Measurements from ENCODE around the gene CLDN3. TPM values are rescaled to one million over a fixed set of nuclear protein-coding genes. Genes with fewer than 3 reads are reported as not detected.

The CLDN3 gene
- total RNA-seq, 4 donors from 2014 or later = 672 to 1,662 (median 1,512) TPM

- no peaks in the 10 kb centered on the region for H3K36me3 ChIP-seq
- in situ Hi-C loops (cut with MboI; ENCODE audit: low pct_ligation_motif_present in 1 of 4, low pct_unique_long_range_greater_than_20kb in 1 of 4, low sequenced_read_pairs in 3 of 4) = no loop called here
- no peak overlapping the region for H3K4me3 ChIP-seq
- no peaks in the 10 kb centered on the region for H3K9me3 ChIP-seq
- H3K27me3 ChIP-seq = peaks cover 23% of the 10 kb centered on the region
- TF ChIP-seq CTCF (IDR thresholded peaks at IDR 0.05) (no peak), POLR2AphosphoS5 (IDR thresholded peaks at IDR 0.05) (no peak), POLR2A (IDR thresholded peaks at IDR 0.05) (no peak), EP300 (IDR thresholded peaks at IDR 0.05; ENCODE audit: low read depth) (no peak)
- DNase-seq = no peak
- intact Hi-C loops (cut with DNase I; ENCODE audit: low total_unique reads) = no loop called here
- peaks cover 0 to 44% (median 31%) of the 10 kb centered on the region in 4 donors for H3K4me1 ChIP-seq
- H3K27ac ChIP-seq = peak overlapping the region; percentile 87 to 91 (median 88)
- WGBS, 2 donors (ENCODE audit: low coverage in 1 of 2) = 13 to 32% methylated on average over 1 of the region's 1 CpG
Measured at GRCh38 chr7:73774923-73775322, 4.9 kb upstream of the CLDN3 start.

- peak; percentile 90 for DNase-seq
- WGBS, 2 donors (ENCODE audit: low coverage in 1 of 2) = 58% methylated on average over 6 of the region's 6 CpGs; no CpG with 5 or more reads in 1 of the 2 donors
- in situ Hi-C loops (cut with MboI; ENCODE audit: low pct_ligation_motif_present in 1 of 4, low pct_unique_long_range_greater_than_20kb in 1 of 4, low sequenced_read_pairs in 3 of 4) (no loop called here), intact Hi-C loops (cut with DNase I; ENCODE audit: low total_unique reads) (no loop called here)
- Histone ChIP-seq H3K9me3 (no peaks in the 10 kb centered on the region), H3K27ac (peak overlapping the region; percentile 87 to 91 (median 88)), H3K4me3 (no peak overlapping the region), H3K27me3 (peaks cover 33% of the 10 kb centered on the region), H3K4me1 (peaks cover 0 to 39% (median 32%) of the 10 kb centered on the region in 4 donors), H3K36me3 (no peaks in the 10 kb centered on the region)
- TF ChIP-seq EP300 (IDR thresholded peaks at IDR 0.05; ENCODE audit: low read depth) (peak; percentile 40), CTCF (IDR thresholded peaks at IDR 0.05) (no peak), POLR2AphosphoS5 (IDR thresholded peaks at IDR 0.05) (peak; percentile 35 to 81 (median 68)), POLR2A (IDR thresholded peaks at IDR 0.05) (peak; percentile 68)
Measured at GRCh38 chr7:73773700-73774517, 3.8 kb upstream of the CLDN3 start.

- H3K36me3 ChIP-seq = peaks cover 0 to 3% (median 0%) of the 10 kb centered on the region in 4 donors
- 60% methylated on average over 12 to 17 of the region's 17 CpGs for WGBS, 2 donors (ENCODE audit: low coverage in 1 of 2)
- H3K27me3 ChIP-seq = peaks cover 41% of the 10 kb centered on the region
- H3K4me1 ChIP-seq = peaks cover 0 to 37% (median 35%) of the 10 kb centered on the region in 4 donors
- TF ChIP-seq POLR2AphosphoS5 (IDR thresholded peaks at IDR 0.05) (no peak), CTCF (IDR thresholded peaks at IDR 0.05) (no peak), POLR2A (IDR thresholded peaks at IDR 0.05) (no peak), EP300 (IDR thresholded peaks at IDR 0.05; ENCODE audit: low read depth) (no peak)
- H3K9me3 ChIP-seq = no peaks in the 10 kb centered on the region
- peak overlapping the region in 3 of 4 donors; percentile 54 to 58 (median 57) for H3K4me3 ChIP-seq
- intact Hi-C loops (cut with DNase I; ENCODE audit: low total_unique reads) = no loop called here
- H3K27ac ChIP-seq = peak overlapping the region; percentile 87 to 91 (median 88)
- DNase-seq = no peak
- in situ Hi-C loops (cut with MboI; ENCODE audit: low pct_ligation_motif_present in 1 of 4, low pct_unique_long_range_greater_than_20kb in 1 of 4, low sequenced_read_pairs in 3 of 4) = no loop called here
Measured at GRCh38 chr7:73770860-73771670, 995 bp upstream of the CLDN3 start.

- no peak for TF ChIP-seq EP300 (IDR thresholded peaks at IDR 0.05; ENCODE audit: low read depth)
- TF ChIP-seq CTCF (IDR thresholded peaks at IDR 0.05) = peak in 1 of 5 experiments; percentile 29
- peak in 2 of 3 donors; percentile 5 to 40 for TF ChIP-seq POLR2AphosphoS5 (IDR thresholded peaks at IDR 0.05)
- TF ChIP-seq POLR2A (IDR thresholded peaks at IDR 0.05) = no peak
- peak overlapping the region; percentile 24 to 58 (median 56) for H3K4me3 ChIP-seq
- no peak for DNase-seq
- peak overlapping the region; percentile 87 to 91 (median 88) for H3K27ac ChIP-seq
- H3K36me3 ChIP-seq = peaks cover 0 to 3% (median 0%) of the 10 kb centered on the region in 4 donors
- WGBS, 2 donors (ENCODE audit: low coverage in 1 of 2) = 30% methylated on average over 37 of the region's 49 CpGs; no CpG with 5 or more reads in 1 of the 2 donors
- in situ Hi-C loops (cut with MboI; ENCODE audit: low pct_ligation_motif_present in 1 of 4, low pct_unique_long_range_greater_than_20kb in 1 of 4, low sequenced_read_pairs in 3 of 4) (no loop called here), intact Hi-C loops (cut with DNase I; ENCODE audit: low total_unique reads) (no loop called here)
- H3K4me1 ChIP-seq = peaks cover 0 to 31% (median 28%) of the 10 kb centered on the region in 4 donors
- peaks cover 41% of the 10 kb centered on the region for H3K27me3 ChIP-seq
- H3K9me3 ChIP-seq = no peaks in the 10 kb centered on the region
Measured at GRCh38 chr7:73769481-73770001, 529 bp downstream of the CLDN3 start.
